ENCODE data around the gene RNASEH2B.

DNA sequence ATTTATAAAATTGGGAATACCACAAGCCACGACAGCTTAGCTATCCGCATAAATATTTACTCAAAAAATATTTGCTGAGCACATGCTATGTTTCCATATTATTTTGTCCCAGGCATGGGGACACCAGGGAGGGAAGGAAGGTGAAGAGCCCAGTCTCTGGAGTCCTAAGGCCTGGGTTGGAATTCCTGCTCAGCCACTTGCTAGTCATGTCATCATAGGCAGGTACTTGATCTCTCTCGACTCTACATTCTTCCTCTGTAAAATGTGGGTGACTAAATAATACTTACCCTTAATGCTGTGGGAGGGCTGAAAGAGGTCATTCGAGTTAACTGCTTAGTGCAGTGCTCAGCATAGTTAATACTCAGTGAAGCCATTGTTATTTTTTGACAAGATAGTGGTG, 4.3 kb upstream of the RNASEH2B start:
- TF ChIP-seq, protein P1, sequence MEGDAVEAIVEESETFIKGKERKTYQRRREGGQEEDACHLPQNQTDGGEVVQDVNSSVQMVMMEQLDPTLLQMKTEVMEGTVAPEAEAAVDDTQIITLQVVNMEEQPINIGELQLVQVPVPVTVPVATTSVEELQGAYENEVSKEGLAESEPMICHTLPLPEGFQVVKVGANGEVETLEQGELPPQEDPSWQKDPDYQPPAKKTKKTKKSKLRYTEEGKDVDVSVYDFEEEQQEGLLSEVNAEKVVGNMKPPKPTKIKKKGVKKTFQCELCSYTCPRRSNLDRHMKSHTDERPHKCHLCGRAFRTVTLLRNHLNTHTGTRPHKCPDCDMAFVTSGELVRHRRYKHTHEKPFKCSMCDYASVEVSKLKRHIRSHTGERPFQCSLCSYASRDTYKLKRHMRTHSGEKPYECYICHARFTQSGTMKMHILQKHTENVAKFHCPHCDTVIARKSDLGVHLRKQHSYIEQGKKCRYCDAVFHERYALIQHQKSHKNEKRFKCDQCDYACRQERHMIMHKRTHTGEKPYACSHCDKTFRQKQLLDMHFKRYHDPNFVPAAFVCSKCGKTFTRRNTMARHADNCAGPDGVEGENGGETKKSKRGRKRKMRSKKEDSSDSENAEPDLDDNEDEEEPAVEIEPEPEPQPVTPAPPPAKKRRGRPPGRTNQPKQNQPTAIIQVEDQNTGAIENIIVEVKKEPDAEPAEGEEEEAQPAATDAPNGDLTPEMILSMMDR (IDR thresholded peaks at IDR 0.05; ENCODE audit: low read depth, low read length, poor library complexity, severe bottlenecking): no peak
- TF ChIP-seq EZH2phosphoT487 (IDR thresholded peaks at IDR 0.05; ENCODE audit: borderline replicate concordance, low read length): no peak
